PC-3 (cell line): ENCODE results near the gene NKAIN2.

ENCODE experiments used
- EZH2phosphoT487 ChIP-seq: fragments of 300-600 bp; sonication (generic); IDR thresholded peaks from 2 replicates; pipeline ENCODE4 v1.6.1; 2018; ENCODE audit warnings: mild to moderate bottlenecking, antibody characterized with exemption, low read length, borderline replicate concordance
- TF ChIP-seq, protein P1 (sequence below): fragments of 300-600 bp; sonication (generic); conservative IDR thresholded peaks from 2 replicates; pipeline ENCODE4 v1.5.1; 2017; ENCODE audit warnings: antibody characterized with exemption, low read depth, mild to moderate bottlenecking, low read length

DNA sequence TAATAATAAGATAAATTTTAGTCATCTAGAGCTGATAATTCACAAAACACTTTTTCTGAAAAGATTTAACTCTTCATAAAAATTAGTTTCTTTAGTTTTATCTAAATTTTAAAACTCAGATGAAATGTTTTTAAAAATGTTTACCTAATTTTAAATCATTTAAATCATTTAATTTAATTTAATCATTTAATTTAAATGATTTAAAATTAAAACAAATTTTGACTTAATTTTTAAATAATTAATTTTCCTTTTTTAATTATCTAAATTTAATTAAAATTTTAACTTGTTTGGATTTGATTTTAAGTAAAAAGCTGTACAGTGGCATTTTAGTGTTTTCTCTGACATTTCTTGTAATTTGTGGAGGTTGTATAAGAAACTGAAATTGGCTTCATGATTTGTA is 1026.8 kb downstream of the NKAIN2 start:
- TF ChIP-seq, protein P1, sequence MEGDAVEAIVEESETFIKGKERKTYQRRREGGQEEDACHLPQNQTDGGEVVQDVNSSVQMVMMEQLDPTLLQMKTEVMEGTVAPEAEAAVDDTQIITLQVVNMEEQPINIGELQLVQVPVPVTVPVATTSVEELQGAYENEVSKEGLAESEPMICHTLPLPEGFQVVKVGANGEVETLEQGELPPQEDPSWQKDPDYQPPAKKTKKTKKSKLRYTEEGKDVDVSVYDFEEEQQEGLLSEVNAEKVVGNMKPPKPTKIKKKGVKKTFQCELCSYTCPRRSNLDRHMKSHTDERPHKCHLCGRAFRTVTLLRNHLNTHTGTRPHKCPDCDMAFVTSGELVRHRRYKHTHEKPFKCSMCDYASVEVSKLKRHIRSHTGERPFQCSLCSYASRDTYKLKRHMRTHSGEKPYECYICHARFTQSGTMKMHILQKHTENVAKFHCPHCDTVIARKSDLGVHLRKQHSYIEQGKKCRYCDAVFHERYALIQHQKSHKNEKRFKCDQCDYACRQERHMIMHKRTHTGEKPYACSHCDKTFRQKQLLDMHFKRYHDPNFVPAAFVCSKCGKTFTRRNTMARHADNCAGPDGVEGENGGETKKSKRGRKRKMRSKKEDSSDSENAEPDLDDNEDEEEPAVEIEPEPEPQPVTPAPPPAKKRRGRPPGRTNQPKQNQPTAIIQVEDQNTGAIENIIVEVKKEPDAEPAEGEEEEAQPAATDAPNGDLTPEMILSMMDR: no peak
- TF ChIP-seq EZH2phosphoT487: no peak
